Fibroblast of skin of scalp (primary cell): ENCODE results near the gene TNKS2. TPM values are rescaled to one million over a fixed set of nuclear protein-coding genes. Genes with fewer than 3 reads are reported as not detected.
"Not testable (repeated sequence)": the region's sequence is repeated elsewhere in the genome, so short reads cannot be mapped to it uniquely, and the experiment has no call there.

Experiments
- DNase-seq: peaks from one replicate; pipeline ENCODE4 v3.0.0-alpha.2; 2013
- polyA plus RNA-seq, 2 experiments: library from polyadenylated mRNA; unstranded; fragments of 120-200 nt; gene quantifications; one replicate each; pipeline ENCODE4 v1.2.1, GENCODE V29; 2013; ENCODE audit not compliant: insufficient read length in 2 of 2

Gene TNKS2
- 35.4 TPM for polyA plus RNA-seq (2013, experiment 1 of 2; ENCODE audit: insufficient read length)
- polyA plus RNA-seq (2013, experiment 2 of 2; ENCODE audit: insufficient read length) = 38.4 TPM

- DNase-seq = peak; percentile 95
Observed at GRCh38 chr10:91797874-91798648, at the start of gene TNKS2. TSS of gene TNKS2 (plus strand) at chr10:91798426. CDS start at chr10:91798691, 265 bp downstream.

GRCh38 chr10:91749592-91749991 lies 48.6 kb upstream of the TNKS2 start:
- DNase-seq = not testable (repeated sequence)

DNA sequence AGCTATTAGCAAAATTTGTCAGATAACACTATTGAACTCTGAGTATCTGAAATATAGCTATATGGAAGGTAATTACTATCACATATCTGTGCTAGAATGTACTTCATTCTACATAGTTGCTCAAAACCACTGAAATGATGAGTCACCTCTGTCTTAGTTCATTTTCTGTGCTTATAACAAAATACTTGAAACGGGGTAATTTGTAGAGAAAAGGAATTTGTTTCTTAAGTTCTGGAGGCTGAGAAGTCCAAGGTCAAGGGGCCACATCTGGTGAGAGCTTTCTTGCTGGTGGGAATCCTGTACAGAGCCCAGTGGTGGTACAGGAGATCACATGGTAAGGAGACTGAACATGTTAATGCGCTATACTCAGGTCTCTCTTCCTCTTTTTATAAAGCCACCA lies 41.9 kb upstream of the TNKS2 start:
- peak; percentile 76 for DNase-seq

- DNase-seq = peak; percentile 61
Observed at GRCh38 chr10:91758303-91759146, 39.7 kb upstream of the TNKS2 start.

GRCh38 chr10:91759581-91759986 lies 38.6 kb upstream of the TNKS2 start:
- DNase-seq = no peak

GRCh38 chr10:91761721-91762120 lies 36.5 kb upstream of the TNKS2 start:
- no peak for DNase-seq

- DNase-seq = no peak
Observed at GRCh38 chr10:91762878-91763277, 35.3 kb upstream of the TNKS2 start.

DNA sequence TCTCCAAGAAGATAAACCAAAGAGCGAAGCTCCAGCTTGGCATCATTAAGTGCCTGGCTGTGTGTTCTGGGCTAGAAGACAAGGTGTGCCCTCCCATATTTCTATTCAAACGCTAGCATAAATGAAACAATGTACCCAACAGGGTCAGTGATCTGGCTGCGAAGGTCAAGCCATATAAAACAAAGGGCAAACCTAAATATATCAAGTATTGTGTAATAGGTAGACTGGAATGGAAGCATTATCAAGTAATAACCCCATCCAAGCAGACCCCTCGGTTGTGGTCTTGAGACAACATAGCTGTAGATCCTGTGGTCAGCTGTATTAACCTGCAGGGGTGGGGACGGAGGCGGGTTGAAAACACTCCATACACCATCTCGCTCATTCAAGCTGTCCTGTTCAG lies 31.6 kb upstream of the TNKS2 start:
- DNase-seq = no peak

GRCh38 chr10:91768123-91768522 lies 30.1 kb upstream of the TNKS2 start:
- DNase-seq = peak; percentile 6

DNA sequence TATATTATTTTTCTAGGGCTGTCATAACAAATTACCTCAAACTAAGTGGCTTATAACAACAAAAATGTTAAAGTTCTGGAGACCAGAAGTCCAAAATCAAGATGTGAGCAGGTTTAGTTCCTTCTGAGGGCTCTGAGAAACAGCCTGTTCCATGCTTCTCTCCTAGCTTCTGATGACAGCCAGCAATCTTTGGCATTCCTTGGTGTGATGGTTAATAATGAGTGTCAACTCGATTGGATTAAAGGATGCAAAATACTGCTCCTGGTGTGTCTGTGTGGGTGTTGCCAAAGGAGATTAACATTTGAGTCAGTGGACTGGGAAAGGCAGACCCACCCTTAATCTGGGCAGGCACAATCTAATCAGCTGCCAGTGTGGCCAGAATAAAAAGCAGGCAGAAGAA lies 26.3 kb upstream of the TNKS2 start:
- no peak for DNase-seq

GRCh38 chr10:91772461-91772860 lies 25.8 kb upstream of the TNKS2 start:
- DNase-seq = no peak

- DNase-seq = no peak
Observed at GRCh38 chr10:91772869-91773268, 25.4 kb upstream of the TNKS2 start.

- no peak for DNase-seq
Observed at GRCh38 chr10:91774571-91774970, 23.7 kb upstream of the TNKS2 start.

DNA sequence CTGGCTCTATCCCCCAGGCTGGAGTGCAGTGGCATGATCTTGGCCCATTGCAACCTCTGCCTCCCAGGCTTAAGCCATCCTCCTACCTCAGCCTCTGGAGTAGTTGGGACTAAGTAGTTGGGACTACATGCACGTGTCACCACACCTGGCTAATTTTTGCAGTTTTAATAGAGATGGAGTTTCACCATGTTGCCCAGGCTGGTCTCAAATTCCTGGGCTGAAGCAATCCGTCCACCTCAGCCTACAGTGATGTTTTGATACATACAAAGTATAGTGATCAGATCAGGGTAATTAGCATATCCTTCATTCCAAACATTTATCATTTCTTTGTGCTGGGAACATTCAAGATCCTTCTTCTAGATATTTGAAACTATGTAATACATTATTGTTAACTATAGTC lies 22.5 kb upstream of the TNKS2 start:
- DNase-seq = no peak

GRCh38 chr10:91776266-91776665 lies 22.0 kb upstream of the TNKS2 start:
- DNase-seq = no peak

GRCh38 chr10:91778485-91778884 lies 19.7 kb upstream of the TNKS2 start:
- DNase-seq = no peak

DNA sequence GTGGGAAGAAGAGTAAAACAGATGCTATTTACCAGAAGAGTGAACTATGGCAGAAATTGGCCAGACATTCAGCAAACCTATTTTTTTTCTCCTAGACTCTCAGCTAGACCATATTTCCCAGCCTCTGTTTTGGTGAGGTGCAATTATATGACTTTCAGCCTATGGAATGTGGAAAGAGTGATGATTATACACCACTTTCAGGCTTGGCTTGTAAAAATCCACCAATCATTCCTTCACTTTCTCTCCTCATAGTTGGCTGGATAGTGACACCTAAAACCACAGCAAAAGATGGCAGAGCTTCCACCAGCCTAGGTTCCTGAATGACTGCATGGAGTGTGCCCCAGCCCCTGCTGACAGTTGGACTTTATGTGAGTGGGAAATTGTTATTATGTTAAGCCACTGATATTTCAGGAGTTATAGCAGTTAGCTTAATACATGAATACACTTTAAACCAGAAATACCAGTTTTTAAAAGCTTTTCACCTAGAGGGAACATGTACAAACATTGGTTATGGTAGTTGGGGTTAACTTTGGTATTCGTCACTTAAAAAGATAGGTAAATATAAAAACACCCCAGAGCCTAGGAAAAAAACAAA lies 19.1 kb upstream of the TNKS2 start:
- peak; percentile 17 for DNase-seq

DNA sequence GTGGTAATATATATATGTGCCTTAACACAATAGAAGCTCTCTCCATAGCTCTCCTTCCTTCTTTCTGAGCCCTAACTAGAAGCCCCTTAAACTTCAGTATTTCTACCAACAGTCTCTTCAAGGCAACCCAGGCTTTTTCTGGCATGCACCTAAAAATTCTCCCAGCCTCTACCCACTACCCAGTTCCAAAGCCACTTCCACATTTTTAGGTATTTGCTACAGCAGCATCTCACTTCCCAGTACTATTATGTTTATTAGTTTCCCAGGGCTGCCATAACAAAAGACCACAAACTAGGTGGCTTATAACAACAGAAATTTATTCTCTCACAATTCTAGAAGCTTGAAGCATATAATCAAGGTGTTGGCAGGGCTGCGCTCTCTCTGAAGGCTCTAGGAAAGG lies 15.7 kb upstream of the TNKS2 start:
- no peak for DNase-seq

DNA sequence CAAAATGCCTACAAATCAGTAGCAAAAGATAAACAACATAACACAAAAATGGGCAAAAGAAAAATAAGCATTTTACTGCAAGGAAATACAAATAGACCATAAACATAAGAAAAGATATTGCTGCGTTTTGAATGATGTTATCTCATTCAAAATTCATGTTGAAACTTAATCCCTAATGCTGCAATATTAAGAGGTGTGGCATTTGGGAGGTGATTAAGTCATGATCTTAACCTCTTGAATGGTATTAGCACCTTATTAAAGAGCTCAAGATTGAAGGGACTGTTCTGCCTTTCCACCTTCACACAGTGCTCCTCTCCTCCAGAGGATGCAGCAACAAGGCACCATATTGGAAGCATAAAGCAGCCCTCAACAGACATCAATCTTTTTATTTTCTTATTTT lies 12.4 kb upstream of the TNKS2 start:
- no peak for DNase-seq

- no peak for DNase-seq
Observed at GRCh38 chr10:91787258-91787657, 11.0 kb upstream of the TNKS2 start.

DNA sequence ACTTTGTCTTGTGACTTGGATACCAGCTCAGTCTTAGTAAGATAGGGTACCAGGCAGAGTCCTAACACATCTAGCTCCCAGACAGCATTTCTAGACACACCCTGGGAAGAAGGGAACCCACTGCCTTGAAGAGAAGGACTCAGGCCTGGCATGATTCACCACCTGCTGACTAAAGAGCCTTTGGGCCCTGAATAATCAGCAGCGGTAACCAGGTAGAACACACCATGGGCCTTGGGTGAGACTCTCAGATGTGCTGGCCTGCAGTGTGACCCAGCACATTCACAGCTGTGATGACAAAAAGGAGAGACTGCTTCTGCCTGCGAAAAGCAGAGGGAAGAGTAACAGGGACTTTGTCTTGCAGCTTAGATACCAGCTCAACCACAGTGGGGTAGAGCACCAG lies 10.4 kb upstream of the TNKS2 start:
- DNase-seq = no peak

- DNase-seq = no peak
Observed at GRCh38 chr10:91788527-91788926, 9.7 kb upstream of the TNKS2 start.

- no peak for DNase-seq
Observed at GRCh38 chr10:91796331-91797047, 1.7 kb upstream of the TNKS2 start.
